RWPE1 (cell line): ENCODE measurements around the gene TRIM29.
"Not testable (repeated sequence)": the region's sequence is repeated elsewhere in the genome, so short reads cannot be mapped to it uniquely, and the experiment has no call there.

ENCODE experiments used
- CTCF ChIA-PET: fragments of 350-600 bp; sonication (Branson Sonifier 250); formaldehyde crosslinking; extraction: SDS; loops from one replicate; lab custom pipeline; 2021; lab: Yijun Ruan, JAX
- POLR2A ChIA-PET: fragments of 400-600 bp; formaldehyde crosslinking; extraction: SDS; loops from one replicate; lab custom pipeline; 2020; ENCODE audit warnings: antibody characterized with exemption; ENCODE audit not compliant: low non-redundant PET; lab: Yijun Ruan, JAX
- DNase-seq: peaks from one replicate; pipeline ENCODE4 v3.0.0; 2012; ENCODE audit warnings: low spot score
- H3K27ac ChIP-seq: fragments of 450-650 bp; 2 replicates; pipeline ENCODE4 v1.5.1; 2017
- CTCF ChIP-seq: fragments of 450-650 bp; conservative IDR thresholded peaks from 2 replicates; pipeline ENCODE4 v1.5.1; 2017; ENCODE audit warnings: low read depth, mild to moderate bottlenecking

TRIM29 gene

DNA sequence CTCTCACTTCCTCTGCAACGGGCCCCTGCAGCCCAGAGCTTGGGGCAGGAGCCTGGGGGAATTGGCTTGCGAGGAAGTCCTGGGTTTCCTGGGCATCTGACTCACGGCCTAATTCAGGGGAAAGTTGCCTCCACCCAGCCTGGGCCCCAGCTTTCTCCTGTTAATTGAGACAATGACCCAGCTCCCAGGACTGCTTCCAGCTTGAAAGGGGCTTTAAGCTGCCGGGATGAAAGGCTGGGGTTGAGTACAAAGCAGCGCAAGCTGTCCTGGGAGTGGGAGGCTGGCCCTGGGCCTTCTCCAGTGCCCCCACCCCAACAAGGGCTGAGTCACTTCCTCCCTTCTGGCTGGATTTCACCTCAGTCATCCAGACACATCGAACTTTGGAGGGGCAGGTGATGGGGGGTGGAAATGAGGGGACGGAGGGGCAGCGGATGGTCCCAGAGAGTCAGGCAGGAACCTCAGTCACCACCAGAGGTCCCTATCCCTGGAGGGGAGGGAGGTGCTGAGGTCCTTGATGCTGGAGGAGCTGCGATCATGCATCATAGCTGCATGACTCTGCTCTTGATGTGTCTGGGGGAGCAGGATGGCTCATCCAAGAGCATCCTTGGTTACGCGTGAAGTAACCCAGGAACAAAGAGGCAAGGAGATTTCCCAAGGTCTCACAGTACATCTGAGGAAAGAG is 42.8 kb upstream of the TRIM29 start:
- no peak for TF ChIP-seq CTCF
- ChIA-PET POLR2A (interaction anchor here (1.0 kb wide), 1 partner anchor 43 kb away, joined by 5 read pairs; the partner anchor contains the start of gene TRIM29), CTCF (interaction anchor here (0.7 kb wide), 1 partner anchor 135 kb away, joined by 3 read pairs; no protein-coding TSS in a partner anchor)
- no peak overlapping the region for H3K27ac ChIP-seq
- no peak for DNase-seq

DNA sequence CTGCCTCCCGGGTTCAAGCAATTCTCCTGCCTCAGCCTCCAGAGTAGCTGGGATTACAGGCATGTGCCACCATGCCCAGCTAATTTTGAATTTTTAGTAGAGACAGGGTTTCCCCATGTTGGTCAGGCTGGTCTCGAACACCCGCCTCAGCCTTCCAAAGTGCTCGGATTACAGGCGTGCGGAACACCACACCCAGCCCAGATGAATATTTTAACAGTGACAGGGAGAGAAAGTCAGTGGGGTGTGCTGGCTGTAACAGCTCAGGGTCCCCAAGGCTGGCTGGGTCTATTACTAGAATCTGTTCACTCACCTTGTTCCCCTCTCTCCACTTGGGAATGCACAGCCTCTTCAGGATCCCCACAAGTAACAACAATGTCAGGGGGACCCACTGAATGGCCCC is 42.1 kb upstream of the TRIM29 start:
- CTCF ChIA-PET = interaction anchor here (1.0 to 1.1 kb wide), 3 partner anchors 49 to 122 kb away, joined by 3 to 4 read pairs (median 4); no protein-coding TSS in a partner anchor
- DNase-seq, H3K27ac ChIP-seq, POLR2A ChIA-PET: not testable (repeated sequence)

GRCh38 chr11:120179057-120179672 is 41.3 kb upstream of the TRIM29 start:
- no peak for TF ChIP-seq CTCF
- DNase-seq = no peak
- POLR2A ChIA-PET = no interaction called here
- CTCF ChIA-PET = interaction anchor here (0.7 to 1.1 kb wide), 4 partner anchors 50 to 272 kb away, joined by 3 to 4 read pairs (median 4); no protein-coding TSS in a partner anchor
- H3K27ac ChIP-seq = no peak overlapping the region

DNA sequence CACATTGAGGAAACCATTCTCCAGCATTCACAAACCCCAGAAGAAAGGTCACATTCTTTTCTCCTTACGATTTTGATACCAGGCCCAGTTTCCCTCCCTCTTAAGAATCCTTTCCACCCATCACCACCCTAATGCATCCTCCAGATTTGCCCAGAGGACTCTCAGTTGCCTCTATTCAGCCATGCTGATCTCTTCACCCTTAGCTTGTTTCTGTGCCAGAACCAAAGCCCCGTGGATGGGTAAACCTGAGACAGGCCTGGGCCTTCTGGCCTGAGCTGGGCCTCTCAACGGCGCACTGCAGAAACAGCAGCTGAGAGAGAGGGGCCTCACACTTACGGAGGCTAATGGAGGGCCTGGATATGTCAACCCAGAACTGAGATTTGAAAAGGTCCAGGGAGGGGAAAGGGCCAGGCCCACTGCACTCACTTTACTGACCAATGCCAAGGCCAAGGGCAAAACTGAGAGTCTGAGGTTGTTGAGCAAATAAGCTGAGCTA is 40.7 kb upstream of the TRIM29 start:
- H3K27ac ChIP-seq = no peak overlapping the region
- TF ChIP-seq CTCF = no peak
- ChIA-PET POLR2A (no interaction called here), CTCF (interaction anchor here (1.1 kb wide), 1 partner anchor 57 kb away, joined by 3 read pairs; no protein-coding TSS in a partner anchor)
- no peak for DNase-seq

DNA sequence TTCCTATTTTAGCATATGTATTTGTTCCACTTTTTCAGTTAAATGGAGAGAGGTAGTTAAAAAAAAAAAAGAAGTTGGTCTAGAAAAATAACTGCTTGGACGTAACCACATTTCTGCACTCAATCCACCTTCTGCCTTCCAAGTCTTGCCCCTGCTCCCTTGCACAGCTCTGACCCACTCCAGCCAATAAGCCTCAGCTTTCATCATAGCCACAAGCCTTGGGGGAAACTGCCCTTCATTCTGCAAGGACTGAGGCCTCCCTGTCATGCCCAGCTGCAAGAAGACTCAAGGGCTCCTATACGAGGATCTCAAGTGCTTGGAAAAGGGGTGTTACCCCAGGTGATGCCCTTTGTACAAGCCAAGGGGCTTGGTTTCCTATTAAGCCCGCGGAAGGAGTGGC is 37.0 kb upstream of the TRIM29 start:
- TF ChIP-seq CTCF = no peak
- DNase-seq = no peak
- CTCF ChIA-PET = interaction anchor here (0.6 to 1.4 kb wide), 2 partner anchors 53 to 54 kb away, joined by 3 read pairs; no protein-coding TSS in a partner anchor
- POLR2A ChIA-PET = no interaction called here
- H3K27ac ChIP-seq = no peak overlapping the region

GRCh38 chr11:120173807-120174206 is 35.9 kb upstream of the TRIM29 start:
- no peak overlapping the region for H3K27ac ChIP-seq
- no peak for TF ChIP-seq CTCF
- ChIA-PET CTCF (interaction anchor here (0.6 to 1.4 kb wide), 3 partner anchors 55 to 1417 kb away, joined by 3 to 4 read pairs (median 3); no protein-coding TSS in a partner anchor), POLR2A (no interaction called here)
- no peak for DNase-seq
